ENCODE measurements around the gene SNX13. TPM values are rescaled to one million over a fixed set of nuclear protein-coding genes. Genes with fewer than 3 reads are reported as not detected.

SNX13 gene
- total RNA-seq, 4 donors from 2014 or later, result 59.2 to 88.4 (median 68.9) TPM

DNA sequence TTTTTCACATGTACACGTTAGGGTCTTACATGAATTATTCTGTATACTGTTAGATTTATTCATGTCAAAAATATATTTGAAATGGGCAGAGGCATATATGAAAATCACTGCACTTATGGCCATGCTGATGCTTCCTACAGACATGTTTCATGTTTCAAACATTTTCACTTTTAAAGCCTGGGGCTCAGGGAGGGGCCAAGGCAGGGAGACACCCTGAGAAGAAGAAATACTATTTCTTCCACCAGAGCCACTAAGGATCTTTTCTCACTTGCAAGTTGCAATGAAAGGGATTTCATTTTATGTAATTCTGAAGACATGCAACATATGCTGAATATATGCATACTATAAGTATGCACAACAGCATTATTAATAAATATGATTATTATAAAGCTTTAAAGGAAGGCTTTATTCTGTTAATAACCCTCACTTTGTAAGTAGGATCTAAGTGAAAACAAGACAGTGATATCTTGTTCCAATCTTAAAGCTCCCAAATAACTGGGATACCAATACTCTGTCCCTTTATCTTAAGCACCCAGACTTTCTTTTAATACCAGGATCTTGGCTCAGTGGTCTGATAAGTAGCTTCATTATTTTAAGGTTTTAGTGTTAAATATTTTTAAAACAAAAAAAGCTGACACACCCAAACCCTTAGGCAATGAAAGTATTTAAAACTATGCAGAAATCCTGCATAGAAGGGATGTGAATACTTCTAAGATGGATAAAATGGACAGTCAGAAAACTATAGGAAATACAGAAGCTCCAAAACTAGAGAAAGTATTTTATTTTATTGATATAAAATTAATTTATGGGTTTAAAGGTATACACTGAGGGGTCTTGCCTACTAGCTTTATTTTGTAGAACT lies 148.0 kb downstream of the SNX13 start:
- no peak for ATAC-seq (ENCODE audit: low FRiP score)
- no peak for DNase-seq (ENCODE audit: low spot score)
- TF ChIP-seq CTCF (IDR thresholded peaks at IDR 0.05), result no peak

DNA sequence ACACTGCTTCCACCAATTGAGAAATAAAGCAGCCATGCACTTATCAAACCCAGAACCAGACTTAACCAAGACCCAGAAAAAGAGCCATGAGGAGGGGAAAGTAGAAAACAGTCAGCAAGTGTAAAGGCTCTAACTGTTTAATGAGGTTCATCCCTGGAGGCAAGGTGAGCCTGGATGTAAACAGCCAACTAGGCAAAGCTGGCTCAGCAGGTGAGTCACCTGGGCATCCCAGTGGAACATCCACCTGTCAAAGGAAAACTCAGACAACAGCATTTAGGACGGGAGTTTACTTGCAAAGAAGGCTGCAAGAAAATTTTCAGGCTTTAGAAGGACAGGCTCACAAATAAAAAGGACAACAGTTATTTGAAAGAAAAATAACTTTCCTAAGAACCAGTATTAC lies 153.0 kb downstream of the SNX13 start:
- no peak for ATAC-seq (ENCODE audit: low FRiP score)
- TF ChIP-seq CTCF (IDR thresholded peaks at IDR 0.05), result no peak

DNA sequence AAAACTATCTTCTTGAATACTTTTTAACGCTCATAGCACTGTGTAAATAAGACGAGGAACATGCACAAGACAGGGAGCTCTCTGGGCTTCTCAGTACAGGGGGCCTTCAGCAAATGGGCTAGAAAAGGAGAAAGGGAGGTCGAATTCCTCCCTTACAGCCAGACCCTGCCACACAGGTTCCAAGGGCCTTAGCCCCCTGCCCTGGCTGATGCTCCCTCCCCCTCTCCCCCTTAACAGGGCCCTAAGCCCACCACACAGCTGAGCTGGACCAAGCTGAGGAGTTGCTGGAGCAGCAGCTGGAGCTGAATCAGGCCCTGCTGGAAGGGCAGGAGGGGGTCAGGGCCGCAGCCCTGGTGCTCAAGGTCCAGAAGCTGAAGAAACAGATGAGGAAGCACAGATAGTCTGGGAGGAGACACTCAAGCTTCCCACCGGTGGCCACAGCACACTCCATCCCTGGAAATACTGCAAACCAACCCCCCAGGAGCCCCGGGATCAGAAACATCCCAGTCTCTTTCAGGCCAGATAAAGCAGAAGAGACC lies 153.9 kb downstream of the SNX13 start:
- no peak for TF ChIP-seq CTCF (IDR thresholded peaks at IDR 0.05)
- no peak for DNase-seq (ENCODE audit: low spot score)
- no peak for ATAC-seq (ENCODE audit: low FRiP score)

More for the DNA sequence above, 153.0 kb downstream of the SNX13 start:
- DNase-seq (ENCODE audit: low spot score), result no peak

- TF ChIP-seq CTCF (IDR thresholded peaks at IDR 0.05), result no peak
- ATAC-seq (ENCODE audit: low FRiP score) (no peak), DNase-seq (ENCODE audit: low spot score) (no peak)
These were observed 158.1 kb downstream of the SNX13 start for GRCh38 chr7:17782216-17782549.

GRCh38 chr7:17781491-17782215 lies 158.6 kb downstream of the SNX13 start:
- ATAC-seq (ENCODE audit: low FRiP score), result no peak
- DNase-seq (ENCODE audit: low spot score), result no peak
- TF ChIP-seq CTCF (IDR thresholded peaks at IDR 0.05), result no peak

- no peak for TF ChIP-seq CTCF (IDR thresholded peaks at IDR 0.05)
- ATAC-seq (ENCODE audit: low FRiP score), result no peak
- no peak for DNase-seq (ENCODE audit: low spot score)
These were observed 160.9 kb downstream of the SNX13 start for GRCh38 chr7:17779381-17779780.
